Vagina (tissue), 2 donors: Measurements from ENCODE around the gene ARSB. TPM values are rescaled to one million over a fixed set of nuclear protein-coding genes. Genes with fewer than 3 reads are reported as not detected.

Experiments used
- DNase-seq, 2 donors: peaks; one replicate each; pipeline ENCODE4 v3.0.0-alpha.2; 2017; ENCODE audit errors: extremely low spot score in 2 of 2
- H3K27ac ChIP-seq: fragments of 200-600 bp; sonication (generic); one replicate; pipeline ENCODE4 v1.5.1; 2019
- H3K27me3 ChIP-seq: fragments of 200-600 bp; sonication (generic); one replicate; pipeline ENCODE4 v1.5.1; 2019
- H3K36me3 ChIP-seq, 2 donors: fragments of 200-600 bp; sonication (generic); one replicate each; pipeline ENCODE4 v1.5.1; 2017 to 2019
- H3K4me1 ChIP-seq: fragments of 200-600 bp; sonication (generic); one replicate; pipeline ENCODE4 v1.5.1; 2019
- H3K4me3 ChIP-seq, 2 donors: fragments of 200-600 bp; sonication (generic); 1 replicate in 1 of 2; 2 replicates in 1 of 2; pipeline ENCODE4 v1.5.1; 2016 to 2019
- H3K9me3 ChIP-seq: fragments of 200-600 bp; sonication (generic); one replicate; pipeline ENCODE4 v1.5.1; 2019
- CTCF ChIP-seq, 3 experiments: fragments of 450-650 bp in 2 of 3; fragments of 200-600 bp in 1 of 3; sonication (generic) in 1 of 3; IDR thresholded peaks; one replicate each; pipeline ENCODE4 v1.5.1; 2017 to 2019; ENCODE audit warnings: antibody characterized with exemption in 3 of 3, mild to moderate bottlenecking in 2 of 3, moderate library complexity in 2 of 3
- POLR2A ChIP-seq, 2 donors: fragments of 450-650 bp; IDR thresholded peaks; one replicate each; pipeline ENCODE4 v1.6.1; 2017; ENCODE audit warnings: antibody characterized with exemption in 2 of 2, mild to moderate bottlenecking in 2 of 2, moderate library complexity in 2 of 2
- POLR2AphosphoS5 ChIP-seq, 2 donors: sonication (generic); formaldehyde crosslinking; IDR thresholded peaks; one replicate each; pipeline ENCODE4 v1.9.0; 2017; ENCODE audit warnings: antibody characterized with exemption in 2 of 2, mild to moderate bottlenecking in 2 of 2, low read depth in 1 of 2; ENCODE audit not compliant: insufficient read depth in 1 of 2
- intact Hi-C: fragments of 100-400 bp; cut with DNase I; formaldehyde crosslinking; loops from one replicate; pipeline ENCODE4 v1.15.1; 2023
- total RNA-seq: library from RNA; depleted of rRNA; stranded (reverse); fragments of >200 nt; gene quantifications from one replicate; pipeline ENCODE4 v1.2.3, GENCODE V29; 2016

ARSB gene
- total RNA-seq, 1 donor from 2014 or later = 12.3 TPM

GRCh38 chr5:78747705-78748359 lies 237.3 kb downstream of the ARSB start:
- no peaks in the 10 kb centered on the region for H3K9me3 ChIP-seq
- TF ChIP-seq POLR2AphosphoS5 (IDR thresholded peaks at IDR 0.05; ENCODE audit: insufficient read depth in 1 of 2, low read depth in 1 of 2) = no peak
- TF ChIP-seq CTCF (IDR thresholded peaks at IDR 0.05) = no peak
- TF ChIP-seq POLR2A (IDR thresholded peaks at IDR 0.05) = no peak
- no peaks in the 10 kb centered on the region for H3K27me3 ChIP-seq
- H3K36me3 ChIP-seq = no peaks in the 10 kb centered on the region
- H3K27ac ChIP-seq = peak overlapping the region; percentile 13
- intact Hi-C loops = no loop called here
- H3K4me1 ChIP-seq = peaks cover 25% of the 10 kb centered on the region
- H3K4me3 ChIP-seq = no peak overlapping the region
- DNase-seq = no peak

GRCh38 chr5:78747055-78747454 lies 238.1 kb downstream of the ARSB start:
- no peaks in the 10 kb centered on the region for H3K9me3 ChIP-seq
- peak overlapping the region; percentile 8 for H3K27ac ChIP-seq
- H3K36me3 ChIP-seq = no peaks in the 10 kb centered on the region
- DNase-seq = no peak
- intact Hi-C loops = no loop called here
- H3K27me3 ChIP-seq = no peaks in the 10 kb centered on the region
- TF ChIP-seq POLR2A (IDR thresholded peaks at IDR 0.05) = no peak
- peaks cover 25% of the 10 kb centered on the region for H3K4me1 ChIP-seq
- no peak overlapping the region for H3K4me3 ChIP-seq

GRCh38 chr5:78746021-78746770 lies 238.9 kb downstream of the ARSB start:
- intact Hi-C loops = no loop called here
- Histone ChIP-seq H3K27me3 (no peaks in the 10 kb centered on the region), H3K4me1 (peaks cover 25% of the 10 kb centered on the region), H3K36me3 (no peaks in the 10 kb centered on the region), H3K4me3 (no peak overlapping the region), H3K27ac (no peak overlapping the region), H3K9me3 (no peaks in the 10 kb centered on the region)
- TF ChIP-seq POLR2A (IDR thresholded peaks at IDR 0.05) (no peak), POLR2AphosphoS5 (IDR thresholded peaks at IDR 0.05; ENCODE audit: insufficient read depth in 1 of 2, low read depth in 1 of 2) (no peak), CTCF (IDR thresholded peaks at IDR 0.05) (no peak)
- DNase-seq = no peak

GRCh38 chr5:78744951-78745534 lies 240.1 kb downstream of the ARSB start:
- no peaks in the 10 kb centered on the region for H3K36me3 ChIP-seq
- H3K4me3 ChIP-seq = no peak overlapping the region
- no peaks in the 10 kb centered on the region for H3K9me3 ChIP-seq
- peaks cover 25% of the 10 kb centered on the region for H3K4me1 ChIP-seq
- H3K27ac ChIP-seq = no peak overlapping the region
- no peak for DNase-seq
- no peaks in the 10 kb centered on the region for H3K27me3 ChIP-seq
- intact Hi-C loops = no loop called here
- no peak for TF ChIP-seq POLR2AphosphoS5 (IDR thresholded peaks at IDR 0.05; ENCODE audit: insufficient read depth in 1 of 2, low read depth in 1 of 2)
- no peak for TF ChIP-seq CTCF (IDR thresholded peaks at IDR 0.05)
- no peak for TF ChIP-seq POLR2A (IDR thresholded peaks at IDR 0.05)

GRCh38 chr5:78741019-78741418 lies 244.1 kb downstream of the ARSB start:
- TF ChIP-seq POLR2AphosphoS5 (IDR thresholded peaks at IDR 0.05; ENCODE audit: insufficient read depth in 1 of 2, low read depth in 1 of 2) (no peak), POLR2A (IDR thresholded peaks at IDR 0.05) (no peak), CTCF (IDR thresholded peaks at IDR 0.05) (no peak)

More at GRCh38 chr5:78741019-78741418, 244.1 kb downstream of the ARSB start:
- Histone ChIP-seq H3K4me3 (no peak overlapping the region), H3K27ac (no peak overlapping the region), H3K4me1 (peaks cover 7% of the 10 kb centered on the region), H3K27me3 (no peaks in the 10 kb centered on the region), H3K36me3 (no peaks in the 10 kb centered on the region), H3K9me3 (no peaks in the 10 kb centered on the region)
- intact Hi-C loops = no loop called here
- no peak for DNase-seq
